Keratinocyte (primary cell): ENCODE data around the gene HEATR1.

Experiments
- CTCF ChIP-seq, 3 experiments: IDR thresholded peaks in 1 of 3; conservative IDR thresholded peaks in 1 of 3; optimal IDR thresholded peaks in 1 of 3; 2 replicates in 2 of 3; 3 replicates in 1 of 3; pipeline versions ENCODE3 to v1.5.1; 2011; ENCODE audit warnings: low read length in 3 of 3, mild to moderate bottlenecking in 3 of 3, moderate library complexity in 2 of 3, control low read depth in 1 of 3, inconsistent platforms in 1 of 3; ENCODE audit not compliant: insufficient read depth in 2 of 3; ENCODE audit errors: extremely low read depth in 1 of 3
- EZH2 ChIP-seq: IDR thresholded peaks from one replicate; pipeline ENCODE4 v1.6.1; 2012; ENCODE audit warnings: inconsistent platforms, mild to moderate bottlenecking, low read length, moderate library complexity

GRCh38 chr1:236535662-236536161, 68.6 kb downstream of the HEATR1 start:
- TF ChIP-seq CTCF (optimal IDR thresholded peaks at IDR 0.05 in 1 of 3, IDR thresholded peaks at IDR 0.05 in 1 of 3, conservative IDR thresholded peaks at IDR 0.05 in 1 of 3; ENCODE audit: extremely low read depth in 1 of 3, insufficient read depth in 2 of 3, low read length in 3 of 3) (no peak), EZH2 (no peak)
